HT1080 (cell line): ENCODE measurements around the gene UROC1. TPM values are rescaled to one million over a fixed set of nuclear protein-coding genes. Genes with fewer than 3 reads are reported as not detected.

Experiments used
- DNase-seq: peaks from one replicate; pipeline ENCODE4 v3.0.0-alpha.2; 2015; ENCODE audit warnings: low read depth
- total RNA-seq: library from RNA; depleted of rRNA; stranded (reverse); fragments of >200 nt; shearing (Covaris generic); gene quantifications from 2 replicates; pipeline ENCODE4 v1.2.3, GENCODE V29; 2014

UROC1 gene
- total RNA-seq, 1 experiment from 2014 or later: 0.03 TPM

- no peak for DNase-seq
Observed at GRCh38 chr3:126445506-126445905, 72.1 kb downstream of the UROC1 start.

GRCh38 chr3:126442856-126443242 lies 74.7 kb downstream of the UROC1 start:
- no peak for DNase-seq

DNA sequence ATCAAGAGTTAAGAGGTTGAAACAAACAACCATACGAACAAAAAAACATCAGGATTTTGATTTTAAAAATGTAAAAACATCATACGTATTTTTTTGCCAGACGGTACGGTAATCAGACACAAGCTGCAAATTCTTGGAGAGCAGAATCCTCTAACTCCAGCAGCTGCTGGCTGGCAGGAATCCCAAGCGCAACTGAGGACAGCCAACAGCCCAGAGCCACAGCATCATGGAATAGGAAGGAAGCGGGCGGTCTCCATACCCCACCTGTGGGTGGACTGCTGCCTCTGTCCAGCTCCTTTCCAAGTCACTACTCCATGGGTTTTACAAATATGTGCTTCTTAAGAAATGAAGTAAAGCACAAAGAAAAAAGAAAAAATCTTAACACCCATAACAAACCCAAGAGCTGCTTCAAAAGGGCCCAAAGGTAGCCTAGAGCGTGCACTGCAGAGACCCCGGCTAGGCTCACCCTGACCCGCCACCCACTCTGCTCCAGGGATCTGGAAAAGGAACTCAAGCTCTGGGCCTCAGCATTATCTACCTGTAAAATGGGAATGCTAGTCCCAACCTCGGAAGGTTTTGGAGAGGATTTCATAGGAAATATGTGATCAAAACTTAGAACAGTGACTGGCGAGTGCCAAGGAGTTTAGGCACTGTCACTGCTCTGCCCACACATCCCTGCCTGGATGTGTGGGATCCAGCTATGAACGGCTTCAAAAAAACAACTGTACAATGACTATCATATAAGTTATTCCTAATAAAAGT lies 75.3 kb downstream of the UROC1 start:
- DNase-seq: no peak

DNA sequence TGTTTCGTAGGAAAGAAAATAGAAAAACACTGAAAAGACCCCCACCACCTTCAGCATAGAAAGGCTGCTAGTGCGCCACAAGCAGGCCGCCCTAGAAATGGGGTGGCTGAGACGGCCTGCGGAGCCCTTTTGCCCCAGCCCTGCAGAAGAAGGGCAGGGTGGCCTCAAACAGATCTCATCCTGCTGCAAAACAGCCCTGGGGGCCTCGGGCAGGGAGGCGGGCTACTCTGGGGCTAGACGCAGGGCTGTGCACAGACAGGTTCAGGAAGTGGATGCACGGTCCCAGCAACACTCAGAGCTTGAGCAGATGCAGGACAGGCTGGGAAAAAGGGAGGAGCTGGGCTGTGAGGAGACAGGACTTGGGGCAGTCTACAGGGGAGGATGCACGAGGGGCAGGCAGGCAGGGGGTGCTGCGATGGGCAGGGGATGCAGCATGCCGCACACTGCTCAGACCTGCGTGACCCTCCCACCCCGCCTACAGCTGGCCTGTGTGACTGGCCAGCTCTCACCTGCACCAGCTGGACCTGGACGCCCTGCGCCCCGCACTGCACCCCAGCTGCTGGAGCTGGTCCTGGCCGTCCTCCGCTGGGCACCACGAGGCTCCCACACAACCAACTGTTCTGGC lies 76.2 kb downstream of the UROC1 start:
- DNase-seq: no peak

- DNase-seq: no peak
Observed at GRCh38 chr3:126440709-126440995, 76.9 kb downstream of the UROC1 start.

- DNase-seq: no peak
Observed at GRCh38 chr3:126439968-126440708, 77.4 kb downstream of the UROC1 start.

GRCh38 chr3:126439346-126439967 lies 78.1 kb downstream of the UROC1 start:
- DNase-seq: no peak

- DNase-seq: no peak
Observed at GRCh38 chr3:126438746-126439145, 78.8 kb downstream of the UROC1 start.

GRCh38 chr3:126438186-126438585 lies 79.4 kb downstream of the UROC1 start:
- DNase-seq: no peak

- DNase-seq: no peak
Observed at GRCh38 chr3:126436826-126437717, 80.5 kb downstream of the UROC1 start.

DNA sequence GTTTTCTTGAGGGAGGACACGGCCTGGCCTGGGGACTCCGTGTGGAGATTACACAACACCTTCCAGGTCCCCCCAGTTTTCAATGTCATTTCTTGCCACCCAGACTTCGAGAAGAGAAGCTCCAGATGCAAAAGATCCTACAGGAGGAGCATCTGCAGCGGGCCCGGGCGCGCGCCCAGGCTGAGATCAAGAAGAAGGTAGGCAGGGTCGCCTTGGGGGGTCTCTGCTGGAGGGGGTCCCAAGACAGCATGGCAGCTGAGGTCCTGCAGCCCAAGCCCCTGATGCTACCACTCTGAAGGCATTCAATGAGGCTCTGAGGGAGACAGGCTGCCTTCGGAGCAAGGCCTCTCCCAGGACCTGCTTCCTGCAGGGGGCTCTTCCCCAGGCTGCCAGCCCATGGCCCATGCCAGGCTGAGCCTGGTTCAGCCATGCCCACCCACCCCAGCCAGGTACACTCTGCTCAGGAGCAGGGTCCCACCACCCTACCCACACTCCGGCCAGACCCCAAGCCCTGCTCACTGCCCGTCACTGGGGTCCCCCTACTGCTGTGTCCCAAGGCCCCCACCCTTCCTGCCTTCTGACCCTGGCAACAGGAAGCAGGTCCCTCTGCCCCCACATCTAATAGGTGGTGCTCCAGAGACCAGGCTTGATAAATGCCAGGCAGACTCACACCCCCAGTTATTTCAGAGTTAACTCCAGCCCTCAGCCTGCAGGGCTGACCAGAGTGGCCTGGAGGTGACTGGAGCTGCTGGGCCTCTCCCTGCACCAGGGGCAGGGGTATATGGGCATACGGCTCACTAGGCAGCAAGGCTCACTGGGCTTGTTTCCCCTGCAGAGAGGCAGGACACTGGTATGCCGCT lies 81.9 kb downstream of the UROC1 start:
- DNase-seq: no peak

GRCh38 chr3:126434931-126435411 lies 82.6 kb downstream of the UROC1 start:
- DNase-seq: no peak

DNA sequence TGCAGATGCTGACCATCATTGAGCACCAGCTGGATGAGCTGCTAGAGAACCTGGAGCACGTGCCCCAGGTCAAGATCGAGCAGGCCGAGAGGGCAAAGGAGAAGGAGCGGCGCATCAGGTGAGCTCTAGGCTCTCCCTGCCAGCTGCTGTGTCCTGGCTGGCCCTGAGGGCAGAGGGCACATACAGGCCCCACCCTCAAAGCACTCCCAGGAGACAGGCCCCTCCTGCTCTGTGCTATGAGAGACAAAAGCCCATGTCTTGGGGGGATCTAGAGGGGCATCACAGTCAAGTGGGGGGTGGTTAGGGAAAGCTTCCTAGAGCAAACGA lies 83.3 kb downstream of the UROC1 start:
- DNase-seq: no peak

DNA sequence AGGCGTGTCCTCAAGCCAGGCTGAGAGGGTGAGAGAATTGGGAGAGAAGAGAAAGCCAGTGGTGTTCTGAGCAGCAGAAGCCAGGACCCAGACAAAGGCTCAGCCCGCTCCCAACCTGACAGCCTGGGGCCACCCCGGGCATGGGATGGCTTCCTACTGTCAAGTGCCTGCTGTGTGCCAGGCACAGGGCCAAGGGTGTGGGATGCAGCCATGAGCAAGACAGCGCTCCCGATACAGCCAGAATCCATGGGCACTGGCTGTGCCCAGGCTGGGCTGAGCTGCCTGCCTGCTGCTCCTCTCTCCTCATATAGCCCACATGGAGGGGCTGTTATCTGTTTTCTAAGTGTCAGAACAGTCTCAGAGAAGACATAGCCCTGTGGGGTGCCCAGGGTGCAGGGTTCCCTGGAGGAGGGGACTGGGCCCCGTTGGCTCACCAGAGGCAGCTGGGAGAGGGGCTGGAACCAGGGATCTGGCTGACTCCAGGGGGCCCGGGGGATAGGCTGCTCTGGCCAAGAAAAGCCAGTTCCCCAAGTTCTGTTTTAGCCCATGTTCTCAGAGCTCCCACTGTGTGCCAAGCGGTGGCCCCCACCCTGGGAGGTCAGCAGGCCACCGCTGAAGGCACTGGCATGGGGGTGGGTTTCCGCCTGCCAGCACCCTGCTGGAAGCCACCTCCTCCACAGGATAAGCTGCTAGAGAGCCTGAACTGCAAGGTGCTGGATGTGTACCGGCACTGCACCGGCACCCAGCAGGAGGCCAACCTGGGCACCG lies 83.9 kb downstream of the UROC1 start:
- no peak for DNase-seq

DNA sequence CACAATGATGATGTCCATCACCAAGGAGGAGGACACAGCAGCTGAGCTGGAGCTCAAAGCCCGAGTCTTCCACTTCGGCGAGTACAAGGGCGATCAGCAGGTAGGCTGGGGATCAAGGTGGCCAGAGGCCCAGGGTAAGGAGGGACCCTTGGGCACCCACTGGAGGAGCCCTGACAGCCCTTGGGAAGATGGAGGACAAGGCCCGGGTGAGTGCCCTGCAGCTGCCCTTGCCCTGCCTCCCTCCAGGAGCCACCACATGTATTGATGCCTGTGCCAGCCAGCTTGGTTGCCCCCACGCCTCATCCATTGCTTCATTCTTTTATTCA lies 84.5 kb downstream of the UROC1 start:
- DNase-seq: peak; percentile 24

- DNase-seq: peak; percentile 17
Observed at GRCh38 chr3:126432361-126433104, 85.0 kb downstream of the UROC1 start.
